Stimulated activated CD4-positive, alpha-beta T cell treated with anti-CD3 and anti-CD28 coated beads, TNF-alpha, amount 100 ng/mL, for 24 hours (primary cell): Measurements from ENCODE around the gene KERA.
"Not testable (repeated sequence)": the region's sequence is repeated elsewhere in the genome, so short reads cannot be mapped to it uniquely, and the experiment has no call there.

Source experiments
- DNase-seq, 3 experiments: peaks; one replicate each; pipeline ENCODE4 v3.0.0-alpha.2; 2020; ENCODE audit warnings: low read depth in 3 of 3

The KERA gene, protein sequence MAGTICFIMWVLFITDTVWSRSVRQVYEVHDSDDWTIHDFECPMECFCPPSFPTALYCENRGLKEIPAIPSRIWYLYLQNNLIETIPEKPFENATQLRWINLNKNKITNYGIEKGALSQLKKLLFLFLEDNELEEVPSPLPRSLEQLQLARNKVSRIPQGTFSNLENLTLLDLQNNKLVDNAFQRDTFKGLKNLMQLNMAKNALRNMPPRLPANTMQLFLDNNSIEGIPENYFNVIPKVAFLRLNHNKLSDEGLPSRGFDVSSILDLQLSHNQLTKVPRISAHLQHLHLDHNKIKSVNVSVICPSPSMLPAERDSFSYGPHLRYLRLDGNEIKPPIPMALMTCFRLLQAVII

DNA sequence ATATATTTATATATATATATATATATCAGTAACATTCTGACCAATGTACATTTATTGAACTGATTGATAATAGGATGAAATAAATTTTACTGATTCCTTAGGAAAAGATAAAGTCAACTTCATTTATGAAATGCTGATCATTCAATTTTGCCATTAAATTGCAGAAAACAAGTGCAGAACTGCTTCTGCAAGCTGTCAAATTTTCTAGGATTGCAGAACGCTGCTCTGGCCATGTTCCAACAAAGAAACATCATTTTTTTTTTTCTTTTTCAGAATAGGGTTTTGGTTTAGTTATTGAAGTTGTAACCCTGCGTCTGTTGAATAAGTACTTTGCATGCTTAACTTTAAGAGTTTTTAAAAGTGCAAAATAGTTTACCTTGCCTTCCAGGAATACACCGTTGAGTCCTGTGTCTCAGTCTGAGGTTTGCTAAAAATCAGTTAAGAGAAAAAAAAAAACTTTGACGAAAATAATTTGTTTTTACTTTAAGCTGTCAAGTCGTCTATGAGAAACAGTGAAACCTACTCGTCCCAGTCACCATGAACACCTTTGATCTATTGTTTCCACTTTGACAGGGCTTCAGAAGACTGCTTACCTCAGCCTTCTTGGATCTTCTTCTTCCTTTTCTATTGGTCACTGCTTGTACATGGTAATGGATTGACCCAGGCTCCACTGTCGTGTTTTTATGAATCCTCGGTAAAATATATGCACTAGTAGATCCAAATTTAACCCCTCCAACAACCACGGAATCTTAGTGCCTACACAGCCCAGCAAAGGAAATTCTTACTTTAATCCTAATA is at the start of gene KERA:
KERA (minus strand) TSS at position 657 of the 798 bp plus-strand sequence. CDS start 1,743 bp downstream, outside the sequence.
- DNase-seq, result no peak

DNA sequence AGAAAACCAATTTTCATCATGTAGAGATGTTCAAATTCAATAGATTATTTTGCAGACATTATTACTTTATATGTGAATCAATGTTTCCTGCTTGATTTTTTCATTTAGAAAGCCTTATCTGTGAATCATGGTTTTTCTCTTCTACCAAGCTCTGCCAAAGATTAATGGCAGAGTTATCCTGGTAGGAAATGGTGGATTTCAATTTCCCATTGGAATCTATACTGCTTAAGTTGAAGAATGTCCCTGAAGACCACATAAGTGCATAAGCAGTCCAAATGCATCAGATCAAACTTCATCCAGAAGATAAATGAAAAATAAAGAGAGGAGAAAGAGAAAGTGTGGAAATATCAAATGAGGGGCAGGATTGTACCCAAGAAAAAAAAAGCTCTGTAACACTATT is 48.5 kb upstream of the KERA start:
- DNase-seq, result no peak

DNA sequence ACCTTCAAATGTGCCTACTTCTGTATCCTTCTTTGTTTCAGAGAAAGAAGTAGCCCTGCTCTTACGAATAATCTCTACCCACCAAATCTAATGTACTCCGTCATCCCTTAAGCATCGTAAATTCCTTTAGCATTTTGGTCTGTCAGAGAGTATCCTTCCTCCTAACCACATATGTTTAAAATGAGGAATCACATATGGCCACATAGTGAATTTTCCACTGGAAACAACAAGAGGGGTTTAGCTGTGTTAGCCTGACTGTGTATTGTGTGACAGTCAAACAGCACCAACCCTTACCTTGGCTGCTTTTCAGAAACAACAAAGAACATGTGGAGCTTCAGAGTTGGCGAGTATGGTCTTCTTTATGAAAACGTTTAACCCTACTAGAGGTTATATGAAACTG is 48.0 kb upstream of the KERA start:
- no peak for DNase-seq

DNA sequence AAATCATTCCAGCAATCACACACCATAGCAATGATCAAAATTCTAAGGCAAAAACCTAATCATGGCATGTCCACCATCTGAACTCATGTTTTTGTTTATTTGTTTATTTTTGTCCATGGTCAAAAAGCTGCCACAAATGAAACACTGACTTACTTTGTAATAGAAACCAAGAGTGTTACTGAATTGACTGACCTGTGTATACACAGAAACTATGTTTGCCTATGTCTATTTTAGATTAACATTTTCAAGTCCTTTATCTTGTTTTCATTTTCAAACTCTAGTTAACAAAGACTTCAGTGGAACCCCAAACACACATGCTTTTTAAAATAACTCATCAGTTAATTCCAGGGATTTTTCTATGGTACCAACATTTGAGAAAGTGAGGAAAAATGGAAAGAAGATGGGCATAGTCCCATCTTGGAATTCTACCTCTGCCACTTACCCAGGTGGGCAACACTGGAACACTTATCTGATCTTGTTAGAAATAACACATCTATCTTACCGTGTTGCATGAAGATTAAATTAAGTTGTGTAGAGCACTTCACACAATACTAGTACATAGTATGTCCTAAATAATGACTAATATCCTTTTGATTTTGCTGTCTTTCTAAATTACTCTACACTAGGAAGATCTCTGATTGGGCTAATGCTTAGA is 47.1 kb upstream of the KERA start:
- no peak for DNase-seq

DNA sequence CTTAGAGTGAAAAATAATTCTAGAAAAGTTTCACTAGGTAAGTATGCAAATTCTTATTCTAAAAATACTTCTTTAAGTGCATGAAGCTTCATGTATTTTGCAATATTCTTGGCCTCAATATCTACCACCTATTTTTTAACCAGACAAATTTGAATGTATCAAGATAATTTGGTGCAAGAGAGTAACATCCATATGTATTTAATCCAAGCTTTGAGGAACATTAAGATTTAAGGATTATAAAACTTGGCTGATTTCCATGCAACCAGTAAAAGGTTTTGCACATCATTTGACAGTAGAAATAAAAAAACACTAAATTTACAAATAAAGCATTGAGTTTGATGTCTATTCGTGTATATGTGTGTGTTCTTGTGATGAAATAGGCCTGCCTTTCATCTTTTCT is 45.8 kb upstream of the KERA start:
- DNase-seq, result no peak

DNA sequence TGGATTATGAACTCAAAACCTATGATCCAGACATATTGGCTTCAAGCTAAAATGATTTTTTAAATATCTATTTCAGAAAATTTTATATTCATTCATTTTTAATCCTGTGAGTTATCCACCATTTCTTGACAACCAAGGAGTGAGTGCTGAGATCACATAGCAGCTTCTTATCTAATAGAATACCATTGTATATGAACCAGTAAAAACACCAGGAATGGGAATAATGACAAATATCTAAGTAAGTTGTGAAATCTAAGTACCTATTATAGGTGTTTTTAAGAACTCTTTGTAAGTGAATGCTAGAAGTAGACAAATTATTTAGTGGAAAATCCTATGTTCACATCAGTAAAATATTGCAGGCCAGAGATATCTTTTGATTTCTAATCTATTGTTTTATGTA is 45.3 kb upstream of the KERA start:
- DNase-seq, result no peak

DNA sequence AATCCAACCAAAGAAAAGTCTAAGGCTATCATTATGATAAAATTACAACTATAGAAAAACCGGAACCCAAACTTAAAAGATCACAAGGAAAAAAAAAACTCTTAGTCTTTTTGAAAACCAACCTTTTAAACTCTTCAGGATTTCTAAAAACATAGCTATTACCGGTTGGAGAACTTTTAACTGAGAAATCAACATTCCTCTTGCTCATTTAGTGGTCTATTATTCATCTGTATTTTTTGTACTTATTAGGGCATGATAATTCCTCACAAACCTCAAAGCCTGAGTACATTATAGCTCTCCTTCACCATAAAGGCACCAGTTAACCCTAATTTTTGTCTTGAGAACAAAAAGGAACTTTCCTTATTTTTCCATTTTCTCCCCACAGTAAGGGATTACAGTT is 43.1 kb upstream of the KERA start:
- DNase-seq, result no peak

DNA sequence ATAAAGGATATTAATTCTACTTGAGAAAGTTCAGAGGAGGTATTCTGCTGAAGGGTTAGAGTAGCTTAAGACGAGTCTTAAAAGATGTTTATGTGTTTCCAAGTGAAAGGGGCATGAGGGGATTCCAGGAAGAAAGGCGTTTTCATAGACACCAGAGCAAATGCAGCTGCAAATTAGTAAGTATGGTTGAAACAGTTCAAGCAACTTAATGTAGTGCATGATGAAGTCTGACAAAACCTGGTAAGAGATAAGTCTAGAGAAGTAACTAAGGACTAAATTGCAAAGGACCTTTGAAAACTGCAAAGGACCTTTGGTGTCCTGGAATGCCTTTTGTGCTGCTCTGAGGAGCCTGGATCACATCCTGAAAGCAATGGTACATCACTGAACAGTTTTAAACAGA is 42.0 kb upstream of the KERA start:
- no peak for DNase-seq

DNA sequence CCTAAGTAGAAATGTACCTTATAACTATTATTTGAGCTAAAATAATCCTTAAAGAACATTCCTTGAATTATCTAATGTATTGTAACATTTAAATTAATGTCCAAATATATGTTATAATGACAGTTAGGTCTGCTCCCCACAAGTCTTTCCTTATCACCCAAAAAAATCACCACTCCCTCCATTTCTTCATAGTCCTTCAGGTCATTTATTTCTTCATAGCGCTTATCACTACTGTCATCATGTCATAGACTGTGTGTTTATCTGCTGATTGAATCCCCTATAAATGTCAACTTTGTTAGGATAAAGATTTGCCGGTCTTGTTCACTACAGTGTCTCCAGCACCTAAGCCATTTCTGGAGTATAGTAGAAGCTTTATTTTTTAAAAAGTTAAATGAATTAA is 41.5 kb upstream of the KERA start:
- no peak for DNase-seq

DNA sequence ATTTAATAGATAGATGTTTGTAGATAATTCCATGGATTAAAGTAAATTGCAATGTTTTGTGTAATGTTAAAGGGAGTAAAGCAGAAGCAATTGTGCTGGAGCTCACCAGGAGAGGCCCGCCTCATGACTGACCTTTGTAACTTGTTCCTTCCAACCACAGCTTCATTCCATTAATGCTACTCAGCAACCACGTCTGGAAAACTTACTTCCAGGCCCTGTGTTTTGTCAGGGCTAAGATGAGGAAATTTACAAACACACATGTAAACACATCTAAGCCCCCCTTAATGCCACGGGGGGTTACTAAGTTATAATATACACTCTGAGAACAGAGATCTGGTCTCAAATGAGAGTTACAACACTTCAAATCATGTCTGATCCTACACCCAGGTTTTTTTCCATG is 41.1 kb upstream of the KERA start:
- DNase-seq, result no peak

DNA sequence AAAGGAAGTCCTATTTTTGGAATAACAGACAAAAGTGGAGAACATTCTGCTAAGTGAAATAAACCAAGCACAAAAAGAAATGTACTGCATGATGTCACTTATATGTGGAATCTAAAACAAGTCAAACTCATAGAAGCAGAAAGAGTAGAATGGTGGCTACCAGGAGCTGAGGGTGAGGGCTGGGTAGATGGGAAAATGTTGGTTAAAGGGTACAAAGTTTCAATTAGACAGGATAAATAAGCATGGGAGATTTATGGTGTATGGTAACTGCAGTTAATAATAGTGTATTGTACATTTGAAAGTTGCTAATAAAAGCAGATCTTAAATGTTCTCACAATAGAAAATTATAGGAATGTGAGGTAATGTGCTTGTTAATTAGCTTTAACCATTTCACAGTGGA is 40.6 kb upstream of the KERA start:
- DNase-seq, result no peak

DNA sequence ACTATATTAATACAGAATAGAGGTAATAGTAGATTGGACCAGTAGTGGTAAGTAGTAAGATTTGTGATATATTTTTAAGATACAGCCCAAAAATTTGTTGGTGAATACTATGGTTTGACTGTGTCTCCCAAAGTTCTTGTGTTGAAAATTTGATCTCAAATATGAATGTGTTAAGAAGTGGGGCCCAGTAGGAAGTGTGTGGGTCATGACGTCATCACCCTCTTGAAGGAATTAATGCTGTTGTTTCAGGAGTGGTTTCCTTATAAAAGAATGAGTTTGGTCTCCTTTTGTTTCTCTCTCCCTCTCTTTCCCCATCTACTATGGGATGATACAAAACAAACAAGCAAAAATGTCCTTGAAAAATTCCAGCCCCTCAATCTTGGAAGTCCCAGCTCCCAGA is 37.1 kb upstream of the KERA start:
- DNase-seq, result no peak

DNA sequence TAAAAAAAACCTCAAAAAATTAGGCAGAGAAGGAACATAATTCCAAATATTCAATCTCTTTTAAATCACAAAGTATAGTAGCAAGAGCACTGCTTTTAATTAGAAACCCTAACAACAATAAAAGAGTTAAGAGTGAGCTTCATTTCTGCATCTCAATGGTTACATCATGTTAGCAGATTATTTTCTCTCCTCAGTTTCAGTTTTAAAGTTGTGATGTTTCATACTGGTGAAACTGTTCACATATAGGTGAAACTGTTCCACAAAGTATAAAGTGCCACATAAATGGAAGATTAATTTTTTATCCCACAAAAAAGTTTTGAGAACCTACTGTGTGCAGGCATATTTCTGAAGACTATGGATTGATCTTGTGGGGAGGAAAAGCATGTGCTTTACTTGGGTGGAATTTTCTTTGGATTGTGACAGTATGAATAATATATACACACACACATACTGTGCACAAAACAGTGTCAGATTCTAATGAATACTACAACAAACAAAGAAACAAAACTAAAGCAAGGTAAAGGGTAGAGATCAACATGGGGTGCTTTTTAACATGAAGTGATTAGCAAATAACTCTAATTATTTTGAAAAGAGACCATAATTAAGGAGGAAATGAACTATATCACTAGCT is 36.3 kb upstream of the KERA start:
- no peak for DNase-seq

DNA sequence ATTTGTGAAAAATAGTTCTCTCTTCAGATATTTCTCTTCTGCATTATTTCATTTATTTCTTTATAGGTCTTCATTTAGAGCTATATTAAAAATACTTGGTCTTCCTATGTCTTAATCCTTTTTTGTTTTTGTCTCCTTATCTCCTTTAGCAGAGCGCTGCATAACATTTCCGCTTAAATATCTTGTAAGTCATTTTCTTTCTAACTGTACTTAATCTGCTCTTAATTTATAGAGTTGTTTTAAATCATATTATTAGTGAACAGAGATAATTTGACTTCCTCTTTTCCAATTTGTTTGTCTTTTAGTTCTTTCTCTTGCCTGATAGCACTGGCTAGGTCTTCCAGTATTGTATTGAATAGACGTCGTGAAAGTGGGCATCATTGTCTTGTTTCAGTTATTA is 35.5 kb upstream of the KERA start:
- DNase-seq, result no peak

DNA sequence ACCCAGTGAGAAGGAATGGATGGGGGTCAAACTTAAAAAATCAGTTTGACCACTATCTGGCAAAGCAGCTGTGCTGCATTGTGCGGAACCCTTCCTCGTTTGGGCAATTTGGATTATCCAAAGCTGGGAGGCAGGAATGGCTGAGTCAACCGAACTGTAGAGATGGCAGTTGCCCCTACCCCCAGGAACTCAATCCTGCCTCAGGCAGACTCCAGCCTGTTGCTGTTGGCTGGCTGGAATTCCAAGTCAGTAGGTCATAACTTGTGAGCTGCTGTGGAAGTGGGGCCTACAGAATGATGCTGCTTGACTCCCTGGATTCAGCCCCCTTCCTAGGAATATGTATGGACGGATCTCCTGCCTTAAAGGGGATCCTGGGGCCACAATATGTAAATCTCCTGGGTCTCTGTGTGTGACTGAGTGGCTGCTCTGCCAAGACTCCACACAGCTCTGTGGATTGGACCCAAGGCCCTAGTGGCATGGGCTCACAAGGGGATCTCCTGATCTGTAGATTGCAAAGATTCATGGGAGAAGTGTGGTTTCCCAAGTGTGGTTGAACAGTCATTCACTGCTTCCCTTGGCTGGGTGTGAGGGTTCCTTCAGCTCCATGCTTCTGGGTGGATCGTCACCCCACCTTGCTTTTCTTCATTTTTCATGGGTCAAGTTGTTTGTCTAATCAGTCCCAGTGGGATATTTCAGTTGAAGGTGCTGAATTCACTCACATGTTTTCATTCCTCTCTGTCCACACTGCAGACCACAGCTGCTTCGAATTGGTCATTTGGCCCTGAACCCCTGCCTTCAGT is 34.3 kb upstream of the KERA start:
- DNase-seq, result no peak

DNA sequence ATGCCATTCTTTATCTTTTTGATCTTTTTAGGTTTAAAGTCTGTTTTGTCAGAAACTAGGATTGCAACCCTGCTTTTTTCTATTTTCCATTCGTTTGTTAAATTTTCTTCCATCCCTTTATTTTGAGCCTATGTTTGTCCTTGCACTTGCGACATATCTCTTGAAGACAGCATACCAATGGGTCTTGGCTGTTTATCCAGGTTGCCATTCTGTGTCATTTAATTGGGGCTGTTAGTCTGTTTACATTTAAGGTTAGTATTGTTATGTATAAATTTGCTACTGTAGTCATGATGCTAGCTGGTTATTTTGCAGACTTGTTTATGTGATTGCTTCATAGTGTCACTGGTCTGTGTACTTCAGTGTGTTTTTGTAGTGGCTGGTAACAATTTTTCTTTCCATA is 32.1 kb upstream of the KERA start:
- not testable (repeated sequence) for DNase-seq

DNA sequence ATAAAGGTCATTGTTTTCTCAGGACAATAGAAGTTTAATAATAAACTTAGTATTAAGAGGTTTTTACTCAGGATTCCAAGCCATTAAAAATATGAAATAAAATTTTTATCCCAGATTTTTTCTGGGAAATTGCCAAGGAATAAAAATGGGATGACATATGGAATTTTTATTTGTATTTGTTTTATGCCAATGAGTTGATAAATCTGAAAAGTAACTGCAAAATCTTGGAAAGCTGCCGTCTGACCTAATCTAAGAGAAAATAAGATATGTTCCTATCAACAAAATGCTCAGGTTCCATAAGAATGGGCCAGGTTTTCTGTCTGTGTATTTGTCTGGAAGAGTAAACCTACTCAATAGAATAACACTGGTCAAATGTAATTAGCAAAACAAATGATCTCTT is 22.2 kb upstream of the KERA start:
- DNase-seq, result no peak

DNA sequence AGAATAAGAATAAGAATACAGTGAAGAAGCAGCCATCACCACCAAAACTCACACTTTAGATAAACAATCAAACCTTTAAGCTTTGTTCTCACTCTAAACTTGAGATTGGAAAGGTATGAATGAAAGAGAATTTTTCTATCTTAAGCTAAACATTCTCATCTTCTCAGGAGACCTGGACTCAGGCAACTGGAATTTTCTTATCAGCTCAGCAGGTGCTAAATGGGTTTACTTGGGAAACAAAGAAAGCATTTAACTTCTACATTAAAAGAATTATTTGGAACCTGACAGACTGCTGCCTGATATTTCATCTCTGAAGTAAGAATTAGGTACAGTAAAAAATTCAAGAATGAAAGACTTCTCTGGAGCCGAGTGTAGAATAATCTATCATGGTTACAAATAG is 20.7 kb upstream of the KERA start:
- no peak for DNase-seq

DNA sequence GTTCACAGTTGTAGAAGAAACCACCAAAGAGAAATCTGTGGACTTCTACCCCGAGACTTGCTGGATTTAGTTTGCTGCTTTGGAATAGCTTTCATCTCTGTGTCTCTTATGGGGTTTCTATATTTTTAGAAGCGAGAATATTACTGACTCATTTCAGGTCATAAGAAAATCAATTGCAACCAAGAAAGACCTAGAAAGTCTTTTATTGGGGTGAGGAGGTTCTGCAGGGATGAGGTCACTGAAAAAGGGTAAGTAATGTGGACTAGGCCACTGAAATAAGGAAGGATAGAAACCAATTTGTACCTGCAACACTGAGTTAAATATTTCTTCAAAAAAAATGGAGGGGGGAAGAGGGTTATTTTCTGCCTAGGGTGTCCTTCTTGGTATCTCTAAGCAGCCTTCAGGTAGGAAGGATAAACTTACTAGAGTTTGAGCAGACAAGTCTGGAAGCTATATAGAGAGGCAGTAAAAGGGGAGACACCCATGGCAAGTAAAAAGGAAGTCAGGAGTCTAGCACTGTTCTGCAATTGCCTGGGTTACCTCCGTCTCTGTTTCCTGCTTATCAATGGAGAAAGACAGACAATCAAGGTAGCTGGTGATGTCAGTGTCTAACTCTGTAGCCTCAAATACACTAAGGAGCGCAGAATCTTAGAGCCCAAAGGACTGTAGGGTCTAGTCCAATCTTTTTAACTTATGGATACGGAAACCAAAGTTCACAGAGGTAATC is 19.6 kb upstream of the KERA start:
- DNase-seq, result no peak

DNA sequence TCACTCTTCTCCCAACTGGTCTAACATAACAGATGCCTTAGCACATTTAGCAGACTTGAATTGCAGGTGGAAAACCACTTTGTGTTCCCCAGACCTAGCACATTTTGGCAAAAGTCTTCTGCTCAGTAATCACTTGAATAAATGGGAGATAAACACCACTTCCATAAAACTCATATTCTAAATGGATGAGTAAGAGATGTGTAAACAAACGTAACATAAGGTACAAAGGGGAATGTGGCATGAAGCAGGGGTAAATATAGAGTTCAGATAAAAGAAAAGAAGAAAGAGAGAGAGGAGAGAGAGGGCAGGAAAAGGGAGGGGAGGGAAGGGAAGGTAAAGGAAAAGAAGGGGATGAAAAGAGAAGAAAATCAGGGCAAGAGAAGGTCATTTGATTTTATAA is 17.0 kb upstream of the KERA start:
- DNase-seq, result no peak

DNA sequence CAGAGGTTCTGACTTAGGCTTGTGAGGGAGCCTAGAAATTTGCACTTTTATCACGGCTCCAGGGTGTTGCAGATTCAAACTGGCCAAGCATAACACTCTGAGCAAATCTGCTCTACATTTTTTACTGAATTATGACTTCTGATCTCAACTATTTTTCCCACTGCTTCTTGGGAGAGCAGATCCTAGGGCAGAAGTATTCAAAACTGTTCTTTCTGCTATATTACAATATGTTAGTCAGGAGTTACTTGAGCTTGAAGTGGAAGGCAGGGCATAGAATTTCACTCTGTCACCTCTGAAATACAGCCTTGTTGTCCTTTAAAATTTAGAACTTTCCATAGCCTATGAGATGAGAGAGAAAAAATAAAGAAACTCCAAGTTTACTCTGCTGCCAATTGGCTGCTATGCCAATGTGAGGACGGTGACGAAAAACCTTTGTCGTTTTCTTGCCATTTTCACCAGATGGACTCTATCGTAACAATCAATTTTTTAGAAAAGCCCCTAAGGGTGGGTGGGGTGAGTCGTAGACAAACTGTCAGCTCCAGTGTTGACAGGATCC is 16.4 kb upstream of the KERA start:
- no peak for DNase-seq
